HUES48 (cell line): ENCODE data around the gene PSG4.
"Not testable (repeated sequence)": the region's sequence is repeated elsewhere in the genome, so short reads cannot be mapped to it uniquely, and the experiment has no call there.

Experiments used
- H3K27ac ChIP-seq: one replicate; pipeline ENCODE4 v1.7.0; 2013; ENCODE audit warnings: low read depth, low read length, inconsistent platforms
- H3K27me3 ChIP-seq: 2 replicates; pipeline ENCODE4 v1.6.1; 2013; ENCODE audit warnings: mild to moderate bottlenecking, low read length; ENCODE audit not compliant: control insufficient read depth, insufficient read depth
- H3K36me3 ChIP-seq: 2 replicates; pipeline ENCODE4 v1.6.1; 2013; ENCODE audit warnings: low read length; ENCODE audit not compliant: control insufficient read depth, insufficient read depth
- H3K4me1 ChIP-seq: 2 replicates; pipeline ENCODE4 v1.6.1; 2013; ENCODE audit warnings: mild to moderate bottlenecking, low read length; ENCODE audit not compliant: control insufficient read depth, insufficient read depth
- H3K4me3 ChIP-seq: 2 replicates; pipeline ENCODE4 v1.5.1; 2013; ENCODE audit warnings: mild to moderate bottlenecking, low read depth, low read length
- H3K9ac ChIP-seq: 2 replicates; pipeline ENCODE4 v1.6.1; 2013; ENCODE audit warnings: mild to moderate bottlenecking, low read depth, low read length, moderate library complexity
- H3K9me3 ChIP-seq: 2 replicates; pipeline ENCODE4 v1.6.1; 2013; ENCODE audit warnings: low read length; ENCODE audit not compliant: control insufficient read depth, insufficient read depth

PSG4 gene

DNA sequence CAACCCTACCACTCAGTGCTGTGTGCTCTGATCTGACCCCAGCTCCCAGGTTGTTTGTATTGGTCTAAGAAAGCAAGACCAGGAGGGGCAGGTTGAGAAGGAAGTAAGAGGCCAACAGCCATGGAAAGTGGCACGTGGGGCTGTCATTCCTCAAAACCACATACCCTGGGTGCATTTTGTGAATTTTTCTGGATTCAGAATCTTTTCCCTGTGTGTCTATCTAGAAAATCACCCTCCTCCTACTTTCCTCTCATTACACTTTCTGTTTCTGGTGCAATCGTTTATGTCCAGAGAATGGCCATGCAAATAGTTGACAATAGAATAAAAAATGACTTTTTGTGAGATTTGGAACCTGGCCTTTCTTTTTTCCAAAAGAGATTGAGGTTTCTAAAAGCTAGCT is 43.2 kb downstream of the PSG4 start:
- not testable (repeated sequence) for H3K27me3 ChIP-seq, H3K27ac ChIP-seq, H3K4me1 ChIP-seq, H3K9ac ChIP-seq, H3K4me3 ChIP-seq, H3K36me3 ChIP-seq
- peaks cover 22% of the 10 kb centered on the region for H3K9me3 ChIP-seq

DNA sequence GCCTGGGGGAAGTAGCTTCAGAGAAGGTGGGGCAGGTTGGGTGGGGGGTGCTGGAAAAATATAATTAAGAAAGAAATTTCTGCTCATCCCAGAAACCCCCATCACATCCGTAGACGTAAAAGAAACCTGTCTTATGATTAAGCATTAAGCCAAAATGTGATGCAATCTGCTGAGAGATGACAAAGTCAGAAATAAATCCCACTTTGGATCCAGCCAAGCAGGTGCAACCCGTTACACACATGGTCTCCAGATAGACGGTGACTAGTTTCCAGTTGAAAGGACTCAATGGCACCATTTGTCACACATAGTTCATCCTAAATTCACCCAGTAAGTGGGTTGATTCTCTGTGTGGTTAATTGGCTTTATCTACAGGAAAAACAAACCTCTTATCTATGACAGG is 53.2 kb downstream of the PSG4 start:
- H3K27me3 ChIP-seq, result no peaks in the 10 kb centered on the region
- H3K9me3 ChIP-seq, result peaks cover 41% of the 10 kb centered on the region

DNA sequence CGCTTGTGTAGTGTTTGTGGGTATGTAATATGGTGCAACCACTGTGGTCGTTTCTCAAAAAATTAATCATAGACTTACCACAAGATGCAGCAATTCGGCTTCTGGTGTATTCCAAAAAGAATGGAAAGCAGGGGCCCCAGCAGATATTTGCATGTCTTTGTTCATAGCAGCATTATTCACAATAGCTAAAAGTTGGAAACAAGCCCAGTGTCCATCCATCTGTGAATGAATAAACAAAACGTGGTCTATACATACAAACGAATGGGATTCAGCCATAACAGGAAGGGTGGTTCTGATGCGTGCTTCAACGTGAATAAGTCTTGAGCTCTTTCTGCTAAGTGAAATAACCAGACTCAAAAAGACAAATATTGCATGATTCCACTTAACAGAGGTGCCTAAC is 55.6 kb downstream of the PSG4 start:
- peaks cover 43% of the 10 kb centered on the region for H3K9me3 ChIP-seq
- H3K36me3 ChIP-seq, H3K27me3 ChIP-seq, H3K9ac ChIP-seq, H3K4me1 ChIP-seq, H3K4me3 ChIP-seq, H3K27ac ChIP-seq: not testable (repeated sequence)

More for the DNA sequence above, 53.2 kb downstream of the PSG4 start:
- no peaks in the 10 kb centered on the region for H3K4me1 ChIP-seq
- H3K27ac ChIP-seq, result no peak overlapping the region
- H3K4me3 ChIP-seq, result no peak overlapping the region
- no peaks in the 10 kb centered on the region for H3K36me3 ChIP-seq
- H3K9ac ChIP-seq, result no peak overlapping the region

DNA sequence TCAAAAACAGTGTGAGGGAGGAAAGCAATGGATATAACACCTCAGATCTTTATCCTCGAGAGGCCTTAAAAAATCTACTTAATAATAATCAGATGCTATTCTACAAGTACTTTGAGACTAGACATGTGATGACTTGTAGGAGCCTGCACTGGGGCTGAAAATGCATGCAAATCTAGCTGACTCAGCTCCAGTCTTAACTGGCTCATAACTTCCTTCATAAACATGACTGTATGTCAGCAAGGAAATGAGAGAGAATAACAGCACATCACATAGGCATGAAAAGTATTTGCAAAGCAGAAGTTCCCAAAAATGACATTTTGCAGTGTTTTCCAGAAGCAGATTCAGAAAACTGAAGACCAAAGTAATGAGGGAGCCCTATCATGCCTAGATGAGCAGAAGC is 57.2 kb downstream of the PSG4 start:
- H3K27ac ChIP-seq, result no peak overlapping the region
- no peaks in the 10 kb centered on the region for H3K36me3 ChIP-seq
- H3K4me1 ChIP-seq, result no peaks in the 10 kb centered on the region
- H3K9ac ChIP-seq, result no peak overlapping the region
- peaks cover 44% of the 10 kb centered on the region for H3K9me3 ChIP-seq
- H3K27me3 ChIP-seq, result no peaks in the 10 kb centered on the region
- H3K4me3 ChIP-seq, result no peak overlapping the region
